B cell (primary cell): Measurements from ENCODE around the gene REEP6. TPM values are rescaled to one million over a fixed set of nuclear protein-coding genes. Genes with fewer than 3 reads are reported as not detected.
A peak's percentile ranks its signal among the peaks of the same experiment; 100 is the strongest.

Experiments
- ATAC-seq: fragments of 200-7000 bp; cut with Tn5 transposase; one replicate; pipeline ENCODE4 v1.10.0; 2021; ENCODE audit warnings: low read depth, mild to moderate bottlenecking, moderate number of reproducible peaks, moderate library complexity
- CTCF ChIA-PET: fragments of 350-600 bp; sonication (Branson Sonifier 250); formaldehyde crosslinking; loops from one replicate; lab custom pipeline; 2021; ENCODE audit warnings: antibody characterized with exemption, inconsistent platforms; lab: Charles Lee
- POLR2A ChIA-PET: fragments of 350-600 bp; sonication (Branson Sonifier 250); formaldehyde crosslinking; loops from one replicate; lab custom pipeline; 2021; ENCODE audit warnings: antibody characterized with exemption; lab: Charles Lee
- DNase-seq: peaks from one replicate; pipeline ENCODE4 v3.0.0; 2013
- H2AFZ ChIP-seq: 2 replicates; pipeline ENCODE4 v1.6.1; 2012; ENCODE audit warnings: mild to moderate bottlenecking, low read depth, low read length; ENCODE audit not compliant: insufficient read depth, poor library complexity, severe bottlenecking
- H3K27ac ChIP-seq, 2 donors: 1 replicate in 1 of 2; 2 replicates in 1 of 2; pipeline ENCODE4 v1.5.1; 2012 to 2013; ENCODE audit warnings: low read length in 2 of 2, mild to moderate bottlenecking in 2 of 2, moderate library complexity in 1 of 2
- H3K27me3 ChIP-seq, 4 experiments: fragments of 200-600 bp in 1 of 4; sonication (generic) in 1 of 4; replicated peaks in 1 of 4; 1 replicate in 2 of 4; 2 replicates in 2 of 4; pipeline versions ENCODE4 v1.6.1 to v1.7.0; 2013 to 2016; ENCODE audit warnings: low read length in 3 of 4, mild to moderate bottlenecking in 2 of 4, mixed read lengths in 1 of 4, moderate library complexity in 1 of 4; ENCODE audit not compliant: insufficient read depth in 4 of 4, control insufficient read depth in 3 of 4; ENCODE audit errors: control extremely low read depth in 1 of 4
- H3K36me3 ChIP-seq, 2 experiments: replicated peaks in 1 of 2; 1 replicate in 1 of 2; 2 replicates in 1 of 2; pipeline versions ENCODE4 v1.6.1 to v1.7.1; 2013; ENCODE audit warnings: low read length in 1 of 2; ENCODE audit not compliant: insufficient read depth in 2 of 2, control insufficient read depth in 1 of 2; ENCODE audit errors: control extremely low read depth in 1 of 2, extremely low read depth in 1 of 2
- H3K4me1 ChIP-seq, 2 donors: fragments of 200-600 bp in 1 of 2; sonication (generic) in 1 of 2; 1 replicate in 1 of 2; 2 replicates in 1 of 2; pipeline versions ENCODE4 v1.5.1 to v1.6.1; 2013 to 2017; ENCODE audit warnings: low read length in 2 of 2; ENCODE audit not compliant: control insufficient read depth in 2 of 2, insufficient read depth in 2 of 2
- H3K4me2 ChIP-seq: replicated peaks from 2 replicates; pipeline ENCODE3; 2012; ENCODE audit warnings: mild to moderate bottlenecking, low read depth, low read length; ENCODE audit not compliant: poor library complexity, severe bottlenecking
- H3K4me3 ChIP-seq, 5 experiments: fragments of 200-600 bp in 1 of 5; sonication (generic) in 1 of 5; 1 replicate in 3 of 5; 2 replicates in 2 of 5; pipeline versions ENCODE4 v1.5.1 to v1.7.0; 2011 to 2016; ENCODE audit warnings: low read length in 4 of 5, mild to moderate bottlenecking in 4 of 5, low read depth in 2 of 5, control low read depth in 1 of 5, moderate library complexity in 1 of 5; ENCODE audit not compliant: insufficient read depth in 1 of 5; ENCODE audit errors: control extremely low read depth in 1 of 5, extremely low read depth in 1 of 5
- H3K79me2 ChIP-seq: fragments of 200-600 bp; sonication (generic); one replicate; pipeline ENCODE4 v1.6.0; 2016; ENCODE audit warnings: low read length; ENCODE audit not compliant: control insufficient read depth, insufficient read depth
- H3K9ac ChIP-seq: fragments of 200-600 bp; sonication (generic); 2 replicates; pipeline ENCODE4 v1.6.1; 2017; ENCODE audit warnings: mild to moderate bottlenecking, low read length, moderate library complexity
- H3K9me3 ChIP-seq, 3 donors: one replicate each; pipeline versions ENCODE4 v1.6.1 to v1.7.1; 2013; ENCODE audit warnings: low read length in 2 of 3; ENCODE audit not compliant: control insufficient read depth in 2 of 3, insufficient read depth in 1 of 3; ENCODE audit errors: control extremely low read depth in 1 of 3
- H4K20me1 ChIP-seq: 2 replicates; pipeline ENCODE4 v1.6.0; 2012; ENCODE audit warnings: mild to moderate bottlenecking, low read length; ENCODE audit not compliant: insufficient read depth, control insufficient read depth, poor library complexity, severe bottlenecking
- H3K27ac Mint-ChIP-seq: one replicate; pipeline ENCODE4 v1.8.0; 2021; ENCODE audit warnings: mixed read lengths
- H3K27me3 Mint-ChIP-seq: one replicate; pipeline ENCODE4 v1.8.0; 2021; ENCODE audit warnings: mixed read lengths
- H3K4me1 Mint-ChIP-seq: one replicate; pipeline ENCODE4 v1.8.0; 2021; ENCODE audit warnings: mixed read lengths
- H3K4me3 Mint-ChIP-seq: one replicate; pipeline ENCODE4 v1.8.0; 2021; ENCODE audit warnings: mixed read lengths
- H3K9me3 Mint-ChIP-seq: one replicate; pipeline ENCODE4 v1.8.0; 2022; ENCODE audit warnings: mixed read lengths; ENCODE audit not compliant: insufficient read depth
- EZH2 ChIP-seq: IDR thresholded peaks from 2 replicates; pipeline ENCODE4 v1.6.1; 2012; ENCODE audit warnings: borderline replicate concordance, low read depth, mild to moderate bottlenecking, moderate library complexity, low read length; ENCODE audit not compliant: insufficient read depth, poor library complexity, severe bottlenecking
- WGBS: methylation state at CpG from one replicate; pipeline ENCODE4 v1.1.5; 2013; ENCODE audit warnings: missing lambda C conversion rate; ENCODE audit not compliant: insufficient coverage; 5-methylcytosine and 5-hydroxymethylcytosine counted together
- intact Hi-C: fragments of 100-400 bp; cut with micrococcal nuclease; formaldehyde crosslinking; loops from one replicate; pipeline ENCODE4 v1.10.0; 2022
- polyA plus RNA-seq: library from polyadenylated mRNA; depleted of rRNA; stranded (reverse); fragments of >200 nt; gene quantifications from 2 replicates; pipeline ENCODE4 v1.2.3, GENCODE V29; 2012
- total RNA-seq, 2 donors: library from RNA; stranded (reverse); fragments of 120-200 nt in 1 of 2; gene quantifications; 1 replicate in 1 of 2; 2 replicates in 1 of 2; pipeline versions ENCODE4 v1.2.3 to v1.2.4, GENCODE V29; 2013 to 2022
- TF ChIP-seq, protein P1 (sequence below): fragments of 200-600 bp; IDR thresholded peaks from one replicate; pipeline ENCODE4 v1.8.0; 2022; ENCODE audit warnings: antibody characterized with exemption, mild to moderate bottlenecking

REEP6 gene
- total and polyA plus RNA-seq, 2 donors (not counting 1 experiment from before 2014, with no cell fraction given): 0.64 to 1.1 TPM

GRCh38 chr19:1470305-1471009, 20.5 kb upstream of the REEP6 start:
- Histone ChIP-seq H2AFZ (peak overlapping the region; percentile 65), H3K4me3 (peak overlapping the region in 4 of 5 experiments; percentile 32 to 55 (median 53)), H3K27ac (no peak overlapping the region), H3K36me3 (no peaks in the 10 kb centered on the region), H3K79me2 (peaks cover 15% of the 10 kb centered on the region), H3K9ac (peak overlapping the region; percentile 66), H3K4me1 (peaks cover 54 to 63% of the 10 kb centered on the region in 2 donors), H3K27me3 (peaks cover 0 to 55% (median 18%) of the 10 kb centered on the region in 4 experiments), H3K9me3 (peaks cover 0 to 7% (median 0%) of the 10 kb centered on the region in 3 donors), H4K20me1 (peaks cover 93% of the 10 kb centered on the region), H3K4me2 (peak overlapping the region; percentile 98)
- H3K27ac Mint-ChIP-seq: peak overlapping the region; percentile 63
- no peaks in the 10 kb centered on the region for H3K9me3 Mint-ChIP-seq
- peaks cover 20% of the 10 kb centered on the region for H3K4me1 Mint-ChIP-seq
- POLR2A ChIA-PET: interaction anchor here (0.7 to 1.5 kb wide), 3 partner anchors 16 to 26 kb away, joined by 4 to 5 read pairs (median 4); no protein-coding TSS in a partner anchor
- peak; percentile 1 for TF ChIP-seq EZH2
- TF ChIP-seq, protein P1, sequence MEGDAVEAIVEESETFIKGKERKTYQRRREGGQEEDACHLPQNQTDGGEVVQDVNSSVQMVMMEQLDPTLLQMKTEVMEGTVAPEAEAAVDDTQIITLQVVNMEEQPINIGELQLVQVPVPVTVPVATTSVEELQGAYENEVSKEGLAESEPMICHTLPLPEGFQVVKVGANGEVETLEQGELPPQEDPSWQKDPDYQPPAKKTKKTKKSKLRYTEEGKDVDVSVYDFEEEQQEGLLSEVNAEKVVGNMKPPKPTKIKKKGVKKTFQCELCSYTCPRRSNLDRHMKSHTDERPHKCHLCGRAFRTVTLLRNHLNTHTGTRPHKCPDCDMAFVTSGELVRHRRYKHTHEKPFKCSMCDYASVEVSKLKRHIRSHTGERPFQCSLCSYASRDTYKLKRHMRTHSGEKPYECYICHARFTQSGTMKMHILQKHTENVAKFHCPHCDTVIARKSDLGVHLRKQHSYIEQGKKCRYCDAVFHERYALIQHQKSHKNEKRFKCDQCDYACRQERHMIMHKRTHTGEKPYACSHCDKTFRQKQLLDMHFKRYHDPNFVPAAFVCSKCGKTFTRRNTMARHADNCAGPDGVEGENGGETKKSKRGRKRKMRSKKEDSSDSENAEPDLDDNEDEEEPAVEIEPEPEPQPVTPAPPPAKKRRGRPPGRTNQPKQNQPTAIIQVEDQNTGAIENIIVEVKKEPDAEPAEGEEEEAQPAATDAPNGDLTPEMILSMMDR: no peak
- ATAC-seq: peak; percentile 75
- intact Hi-C loops: loop anchor here (2.0 kb wide), 1 partner anchor 20 kb away; the partner anchor contains the start of genes PCSK4 and REEP6
- H3K27me3 Mint-ChIP-seq: peaks cover 3% of the 10 kb centered on the region
- H3K4me3 Mint-ChIP-seq: peak overlapping the region; percentile 80
- peak; percentile 76 for DNase-seq
- WGBS: under 1% methylated on average over 67 of the region's 67 CpGs
- CTCF ChIA-PET: interaction anchor here (2.3 kb wide), 1 partner anchor 26 kb away, joined by 11 read pairs; no protein-coding TSS in a partner anchor
